ENCODE results near the gene HOXB6. TPM values are rescaled to one million over a fixed set of nuclear protein-coding genes. Genes with fewer than 3 reads are reported as not detected.

The HOXB6 gene
- total RNA-seq, 4 donors from 2014 or later = 0.66 to 5.1 (median 2.9) TPM

GRCh38 chr17:48582750-48583069 is 22.1 kb downstream of the HOXB6 start:
- TF ChIP-seq, protein P1, sequence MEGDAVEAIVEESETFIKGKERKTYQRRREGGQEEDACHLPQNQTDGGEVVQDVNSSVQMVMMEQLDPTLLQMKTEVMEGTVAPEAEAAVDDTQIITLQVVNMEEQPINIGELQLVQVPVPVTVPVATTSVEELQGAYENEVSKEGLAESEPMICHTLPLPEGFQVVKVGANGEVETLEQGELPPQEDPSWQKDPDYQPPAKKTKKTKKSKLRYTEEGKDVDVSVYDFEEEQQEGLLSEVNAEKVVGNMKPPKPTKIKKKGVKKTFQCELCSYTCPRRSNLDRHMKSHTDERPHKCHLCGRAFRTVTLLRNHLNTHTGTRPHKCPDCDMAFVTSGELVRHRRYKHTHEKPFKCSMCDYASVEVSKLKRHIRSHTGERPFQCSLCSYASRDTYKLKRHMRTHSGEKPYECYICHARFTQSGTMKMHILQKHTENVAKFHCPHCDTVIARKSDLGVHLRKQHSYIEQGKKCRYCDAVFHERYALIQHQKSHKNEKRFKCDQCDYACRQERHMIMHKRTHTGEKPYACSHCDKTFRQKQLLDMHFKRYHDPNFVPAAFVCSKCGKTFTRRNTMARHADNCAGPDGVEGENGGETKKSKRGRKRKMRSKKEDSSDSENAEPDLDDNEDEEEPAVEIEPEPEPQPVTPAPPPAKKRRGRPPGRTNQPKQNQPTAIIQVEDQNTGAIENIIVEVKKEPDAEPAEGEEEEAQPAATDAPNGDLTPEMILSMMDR (IDR thresholded peaks at IDR 0.05) = no peak
- TF ChIP-seq POLR2A (IDR thresholded peaks at IDR 0.05) (no peak), EP300 (IDR thresholded peaks at IDR 0.05) (no peak)
- H3K36me3 ChIP-seq = no peaks in the 10 kb centered on the region
- 31 to 46% methylated on average over 7 of the region's 7 CpGs for WGBS, 2 donors
- H3K9me3 ChIP-seq = no peaks in the 10 kb centered on the region
- no peak for DNase-seq (ENCODE audit: low spot score in 2 of 2)
- peaks cover 0 to 63% (median 17%) of the 10 kb centered on the region in 4 donors for H3K4me1 ChIP-seq
- peaks cover 0 to 98% of the 10 kb centered on the region in 2 donors for H3K27me3 ChIP-seq
- peak overlapping the region in 2 of 4 donors; percentile 38 to 51 for H3K4me3 ChIP-seq
- H3K27ac ChIP-seq = peak overlapping the region in 3 of 4 donors; percentile 71 to 81 (median 75)

GRCh38 chr17:48579760-48580554 is 24.8 kb downstream of the HOXB6 start:
- H3K4me1 ChIP-seq = peaks cover 0 to 61% (median 18%) of the 10 kb centered on the region in 4 donors
- DNase-seq (ENCODE audit: low spot score in 2 of 2) = no peak
- H3K9me3 ChIP-seq = no peaks in the 10 kb centered on the region
- H3K4me3 ChIP-seq = no peak overlapping the region
- WGBS, 2 donors = 49 to 50% methylated on average over 26 of the region's 26 CpGs
- peak overlapping the region in 2 of 4 donors; percentile 75 to 81 for H3K27ac ChIP-seq
- no peaks in the 10 kb centered on the region for H3K36me3 ChIP-seq
- TF ChIP-seq, protein P1 (IDR thresholded peaks at IDR 0.05) = no peak
- TF ChIP-seq POLR2A (IDR thresholded peaks at IDR 0.05) (no peak), EP300 (IDR thresholded peaks at IDR 0.05) (no peak)
- peaks cover 0 to 98% of the 10 kb centered on the region in 2 donors for H3K27me3 ChIP-seq

DNA sequence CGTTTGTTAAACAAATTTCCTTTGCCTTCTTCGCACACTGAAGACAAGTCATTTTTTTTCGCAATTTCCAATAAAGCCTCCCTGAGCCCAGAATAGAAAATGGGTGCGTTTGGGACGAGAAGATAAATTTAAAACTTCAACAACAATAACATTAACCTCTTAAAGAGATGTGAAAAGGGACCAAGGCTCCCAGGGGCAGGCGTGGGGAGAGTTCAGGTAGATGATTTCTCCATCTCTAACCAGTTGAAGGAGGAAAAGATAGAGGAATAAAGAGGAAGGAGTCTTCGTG is 25.4 kb downstream of the HOXB6 start:
- H3K4me1 ChIP-seq = peaks cover 0 to 61% (median 16%) of the 10 kb centered on the region in 4 donors
- 39 to 47% methylated on average over 7 of the region's 7 CpGs for WGBS, 2 donors
- TF ChIP-seq, protein P1 (IDR thresholded peaks at IDR 0.05) = no peak
- TF ChIP-seq EP300 (IDR thresholded peaks at IDR 0.05) (no peak), POLR2A (IDR thresholded peaks at IDR 0.05) (no peak)
- H3K9me3 ChIP-seq = no peaks in the 10 kb centered on the region
- H3K4me3 ChIP-seq = peak overlapping the region in 1 of 4 donors; percentile 58
- peaks cover 0 to 98% of the 10 kb centered on the region in 2 donors for H3K27me3 ChIP-seq
- no peaks in the 10 kb centered on the region for H3K36me3 ChIP-seq
- DNase-seq (ENCODE audit: low spot score in 2 of 2) = no peak
- peak overlapping the region in 1 of 4 donors; percentile 52 for H3K27ac ChIP-seq

DNA sequence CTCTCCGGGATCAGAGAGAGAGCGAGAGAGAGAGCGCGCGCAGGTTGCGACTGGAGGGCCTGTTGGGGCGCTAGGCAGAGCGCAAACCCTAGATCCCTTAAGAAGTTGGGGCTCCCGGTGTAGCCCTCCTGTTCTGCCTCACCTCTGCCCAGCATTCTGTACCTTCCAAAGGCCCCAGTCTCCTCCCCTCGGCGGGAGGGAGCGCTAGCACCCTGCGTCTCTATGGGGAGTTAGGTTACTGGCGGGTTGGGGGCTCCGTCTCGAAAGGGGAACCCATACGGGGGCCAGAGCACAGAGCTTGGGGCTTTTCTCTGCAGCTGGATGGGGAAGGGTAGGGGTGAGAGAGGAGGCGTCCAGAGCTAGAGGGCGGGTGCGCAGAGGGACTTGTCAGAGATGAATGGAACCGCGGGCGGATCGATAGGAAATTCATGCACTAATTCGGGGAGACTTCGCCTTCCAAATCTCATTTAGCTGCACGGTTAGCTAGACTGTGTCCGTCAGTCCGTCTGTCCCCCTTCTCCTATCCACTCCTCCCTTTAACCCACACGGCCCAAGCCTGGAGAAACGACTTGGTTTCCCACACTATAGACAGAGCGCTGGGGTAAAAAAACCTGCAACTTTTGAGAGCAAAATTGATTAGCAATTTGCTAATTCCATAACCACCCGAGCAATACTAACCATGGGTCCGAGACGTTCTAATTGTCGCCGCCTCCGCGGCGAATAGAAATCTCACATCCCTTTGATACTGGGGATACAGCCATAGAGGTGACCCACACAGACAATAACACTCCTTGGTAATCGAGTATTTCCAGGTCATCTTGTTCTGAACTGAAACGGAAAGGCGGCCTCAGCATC is 25.9 kb downstream of the HOXB6 start:
- TF ChIP-seq POLR2A (IDR thresholded peaks at IDR 0.05) = no peak
- TF ChIP-seq EP300 (IDR thresholded peaks at IDR 0.05) = no peak
- TF ChIP-seq, protein P1 (IDR thresholded peaks at IDR 0.05) = no peak
- peaks cover 0 to 61% (median 16%) of the 10 kb centered on the region in 4 donors for H3K4me1 ChIP-seq
- no peak for DNase-seq (ENCODE audit: low spot score in 2 of 2)
- no peaks in the 10 kb centered on the region for H3K9me3 ChIP-seq
- peak overlapping the region; percentile 16 to 85 (median 58) for H3K27ac ChIP-seq
- H3K4me3 ChIP-seq = peak overlapping the region; percentile 20 to 58 (median 42)
- peaks cover 0 to 97% of the 10 kb centered on the region in 2 donors for H3K27me3 ChIP-seq
- no peaks in the 10 kb centered on the region for H3K36me3 ChIP-seq
- WGBS, 2 donors = 17% methylated on average over 34 to 43 of the region's 43 CpGs
